OCI-LY7 (cell line): ENCODE results near the gene ANKS1B. TPM values are rescaled to one million over a fixed set of nuclear protein-coding genes. Genes with fewer than 3 reads are reported as not detected.

ENCODE experiments used
- BruUV-seq: library from RNA; stranded (reverse); fragments of 400-500 nt; replicated peaks from 2 replicates; lab custom pipeline; 2021; lab: Mats Ljungman, UMichigan
- CTCF ChIA-PET: fragments of 300-600 bp; sonication (Branson Sonifier 250); formaldehyde crosslinking; loops from one replicate; lab custom pipeline; 2022; ENCODE audit warnings: antibody characterized with exemption; ENCODE audit not compliant: unreplicated experiment; lab: Charles Lee
- POLR2A ChIA-PET: fragments of 300-600 bp; sonication (Branson Sonifier 250); formaldehyde crosslinking; loops from one replicate; lab custom pipeline; 2022; ENCODE audit warnings: antibody characterized with exemption; lab: Charles Lee
- DNase-seq: peaks from one replicate; pipeline ENCODE4 v3.0.0-alpha.2; 2015; ENCODE audit warnings: low spot score
- H2AFZ ChIP-seq: fragments of 200-600 bp; sonication (generic), shearing (Covaris generic); 2 replicates; pipeline ENCODE4 v1.6.1; 2014; ENCODE audit warnings: mild to moderate bottlenecking, antibody characterized with exemption, low read length, moderate library complexity
- H3K27ac ChIP-seq: fragments of 200-600 bp; sonication (generic); 2 replicates; pipeline ENCODE4 v1.5.1; 2014; ENCODE audit warnings: mixed run types, low read depth, mild to moderate bottlenecking, moderate library complexity, low read length, inconsistent platforms; ENCODE audit not compliant: poor library complexity, severe bottlenecking
- H3K36me3 ChIP-seq: fragments of 200-600 bp; sonication (generic); 2 replicates; pipeline ENCODE4 v1.6.1; 2014; ENCODE audit warnings: mild to moderate bottlenecking, antibody characterized with exemption, low read length, moderate library complexity, mixed read lengths; ENCODE audit not compliant: insufficient read depth
- H3K4me1 ChIP-seq: fragments of 200-600 bp; sonication (generic); 2 replicates; pipeline ENCODE4 v1.5.1; 2014; ENCODE audit warnings: mild to moderate bottlenecking, low read length; ENCODE audit not compliant: insufficient read depth, poor library complexity, severe bottlenecking
- H3K4me2 ChIP-seq: fragments of 200-600 bp; sonication (generic); 2 replicates; pipeline ENCODE4 v1.6.1; 2014; ENCODE audit warnings: mild to moderate bottlenecking, low read length
- H3K4me3 ChIP-seq: fragments of 200-600 bp; sonication (generic); 2 replicates; pipeline ENCODE4 v1.5.1; 2014; ENCODE audit warnings: mild to moderate bottlenecking, low read depth, low read length; ENCODE audit not compliant: poor library complexity, severe bottlenecking
- H3K79me2 ChIP-seq: fragments of 200-600 bp; sonication (generic); 2 replicates; pipeline ENCODE4 v1.6.1; 2016; ENCODE audit warnings: low read depth, mild to moderate bottlenecking, low read length, moderate library complexity, mixed read lengths; ENCODE audit not compliant: insufficient read depth
- H3K9me2 ChIP-seq: fragments of 200-600 bp; sonication (generic); 2 replicates; pipeline ENCODE4 v1.6.1; 2016; ENCODE audit warnings: mild to moderate bottlenecking, low read length, mixed read lengths; ENCODE audit not compliant: insufficient read depth
- H3K9me3 ChIP-seq: fragments of 200-600 bp; sonication (generic); 2 replicates; pipeline ENCODE4 v1.6.1; 2014; ENCODE audit warnings: mild to moderate bottlenecking, mixed run types, low read length, mixed read lengths
- H4K20me1 ChIP-seq: fragments of 200-600 bp; sonication (generic); 2 replicates; pipeline ENCODE4 v1.6.1; 2014; ENCODE audit warnings: mild to moderate bottlenecking, antibody characterized with exemption, low read length, moderate library complexity, mixed read lengths; ENCODE audit not compliant: insufficient read depth
- EZH2phosphoT487 ChIP-seq: fragments of 200-600 bp; sonication (generic); IDR thresholded peaks from 2 replicates; pipeline ENCODE4 v1.6.1; 2018; ENCODE audit warnings: low read depth, borderline replicate concordance, mild to moderate bottlenecking, mixed run types, antibody characterized with exemption, low read length, moderate library complexity, mixed read lengths
- intact Hi-C: fragments of 100-400 bp; cut with micrococcal nuclease; formaldehyde crosslinking; loops from one replicate; pipeline ENCODE4 v1.10.0; 2022; ENCODE audit not compliant: unreplicated experiment
- total RNA-seq, 2 experiments: library from RNA; depleted of rRNA in 1 of 2; stranded (reverse); fragments of >200 nt in 1 of 2; shearing (Covaris generic) in 1 of 2; gene quantifications; 2 replicates each; pipeline ENCODE4 v1.2.3, GENCODE V29; 2014 to 2022
- TF ChIP-seq, protein P1 (sequence below): fragments of 200-600 bp; sonication (generic); conservative IDR thresholded peaks from 2 replicates; pipeline ENCODE4 v1.5.1; 2014; ENCODE audit warnings: mild to moderate bottlenecking, antibody characterized with exemption, low read length, moderate library complexity, mixed read lengths

Gene ANKS1B
- total RNA-seq, 2 experiments from 2014 or later: 2.9 to 6.0 TPM

DNA sequence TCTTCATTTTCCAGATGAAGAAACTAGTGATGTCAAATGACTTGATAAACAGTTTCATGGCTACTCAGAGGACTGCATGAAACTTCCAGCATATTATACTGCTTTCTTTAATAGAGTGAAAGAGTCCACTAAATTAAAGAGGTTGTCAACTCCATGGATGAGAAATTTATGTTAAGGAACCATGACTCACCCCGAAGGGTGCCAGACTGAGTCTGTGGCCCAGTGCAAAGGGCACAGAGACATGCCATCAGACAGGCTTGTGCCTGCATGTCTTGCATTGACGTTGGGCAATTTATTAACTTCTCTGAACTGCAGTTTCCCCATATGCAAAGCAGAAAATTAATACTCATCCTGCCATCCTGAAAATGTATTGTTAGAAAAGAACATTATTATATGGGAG, 957.3 kb downstream of the ANKS1B start:
- no peak for DNase-seq
- H3K4me1 ChIP-seq: peaks cover 10% of the 10 kb centered on the region
- no peak overlapping the region for H3K27ac ChIP-seq
- ChIA-PET CTCF (no interaction called here), POLR2A (interaction anchor here (0.8 to 1.7 kb wide), 3 partner anchors 18 to 631 kb away, joined by 3 read pairs; no protein-coding TSS in a partner anchor)
- no peaks in the 10 kb centered on the region for H3K9me3 ChIP-seq
- H3K79me2 ChIP-seq: no peaks in the 10 kb centered on the region
- H3K9me2 ChIP-seq: no peaks in the 10 kb centered on the region
- H4K20me1 ChIP-seq: no peaks in the 10 kb centered on the region
- TF ChIP-seq, protein P1, sequence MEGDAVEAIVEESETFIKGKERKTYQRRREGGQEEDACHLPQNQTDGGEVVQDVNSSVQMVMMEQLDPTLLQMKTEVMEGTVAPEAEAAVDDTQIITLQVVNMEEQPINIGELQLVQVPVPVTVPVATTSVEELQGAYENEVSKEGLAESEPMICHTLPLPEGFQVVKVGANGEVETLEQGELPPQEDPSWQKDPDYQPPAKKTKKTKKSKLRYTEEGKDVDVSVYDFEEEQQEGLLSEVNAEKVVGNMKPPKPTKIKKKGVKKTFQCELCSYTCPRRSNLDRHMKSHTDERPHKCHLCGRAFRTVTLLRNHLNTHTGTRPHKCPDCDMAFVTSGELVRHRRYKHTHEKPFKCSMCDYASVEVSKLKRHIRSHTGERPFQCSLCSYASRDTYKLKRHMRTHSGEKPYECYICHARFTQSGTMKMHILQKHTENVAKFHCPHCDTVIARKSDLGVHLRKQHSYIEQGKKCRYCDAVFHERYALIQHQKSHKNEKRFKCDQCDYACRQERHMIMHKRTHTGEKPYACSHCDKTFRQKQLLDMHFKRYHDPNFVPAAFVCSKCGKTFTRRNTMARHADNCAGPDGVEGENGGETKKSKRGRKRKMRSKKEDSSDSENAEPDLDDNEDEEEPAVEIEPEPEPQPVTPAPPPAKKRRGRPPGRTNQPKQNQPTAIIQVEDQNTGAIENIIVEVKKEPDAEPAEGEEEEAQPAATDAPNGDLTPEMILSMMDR: no peak
- TF ChIP-seq EZH2phosphoT487: no peak
- BruUV-seq: no TSS peak
- H3K36me3 ChIP-seq: no peaks in the 10 kb centered on the region
- no peak overlapping the region for H3K4me3 ChIP-seq
- H2AFZ ChIP-seq: peak overlapping the region; percentile 34; the same call in 1 of the 2 replicates
- H3K4me2 ChIP-seq: no peak overlapping the region
- intact Hi-C loops: no loop called here

DNA sequence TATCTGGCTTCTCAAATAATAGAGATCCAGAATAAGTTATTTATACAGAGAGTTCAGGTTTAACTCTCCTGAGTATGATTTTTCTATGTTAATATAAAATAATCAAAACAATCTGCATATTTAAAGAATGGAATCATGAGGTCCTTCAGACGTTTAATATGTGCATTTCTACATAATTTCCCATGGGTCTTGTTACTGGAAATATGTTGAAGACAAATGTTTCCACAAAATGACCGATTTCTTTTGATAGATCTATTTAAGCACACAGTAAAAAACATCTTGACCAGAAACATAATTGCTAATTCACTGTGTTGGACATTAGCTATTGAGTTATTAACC, 957.7 kb downstream of the ANKS1B start:
- Histone ChIP-seq H3K4me3 (no peak overlapping the region), H3K27ac (no peak overlapping the region), H4K20me1 (no peaks in the 10 kb centered on the region), H3K4me2 (no peak overlapping the region), H2AFZ (peak overlapping the region; percentile 34; the same call in 1 of the 2 replicates), H3K9me2 (no peaks in the 10 kb centered on the region), H3K4me1 (peaks cover 10% of the 10 kb centered on the region), H3K79me2 (no peaks in the 10 kb centered on the region), H3K9me3 (no peaks in the 10 kb centered on the region), H3K36me3 (no peaks in the 10 kb centered on the region)
- DNase-seq: no peak
- BruUV-seq: no TSS peak
- no peak for TF ChIP-seq EZH2phosphoT487
- TF ChIP-seq, protein P1: no peak
- intact Hi-C loops: no loop called here
- ChIA-PET POLR2A (interaction anchor here (1.7 to 2.3 kb wide), 2 partner anchors 13 to 17 kb away, joined by 3 to 6 read pairs; no protein-coding TSS in a partner anchor), CTCF (no interaction called here)

DNA sequence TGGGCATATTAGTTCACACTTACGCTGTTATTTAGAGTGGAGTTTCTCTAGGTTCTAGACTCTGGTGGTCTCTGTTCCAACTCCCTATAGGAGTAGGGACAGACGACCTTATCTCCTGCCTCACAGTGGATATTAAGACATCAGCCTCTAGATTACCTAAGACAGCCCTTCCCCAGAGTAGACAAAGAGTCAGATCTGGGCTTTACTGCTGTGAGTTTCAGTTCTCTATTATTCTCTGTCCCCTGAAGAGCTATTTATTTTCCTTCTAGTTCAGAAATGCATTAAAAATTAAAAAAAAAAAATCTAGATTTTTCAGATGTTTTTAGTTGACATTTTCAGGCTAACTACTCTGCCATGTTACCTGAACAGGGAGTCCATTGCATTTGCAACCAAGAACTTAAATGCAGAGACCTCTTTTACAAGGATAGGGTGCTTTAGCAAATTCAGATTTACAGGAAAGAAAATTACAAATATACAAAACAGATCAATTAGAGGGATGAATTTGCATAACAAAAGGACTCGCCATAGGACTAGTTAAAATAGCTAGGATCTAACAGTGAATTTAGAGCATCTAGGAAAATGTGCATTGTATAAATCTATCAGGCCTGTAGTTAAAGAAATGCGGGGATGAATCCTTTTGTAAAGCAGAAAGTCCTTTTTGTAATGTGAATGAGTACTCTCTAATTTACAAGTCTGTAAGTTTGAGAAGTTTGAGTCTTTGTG, 958.2 kb downstream of the ANKS1B start:
- Histone ChIP-seq H3K79me2 (no peaks in the 10 kb centered on the region), H3K9me2 (no peaks in the 10 kb centered on the region), H3K27ac (no peak overlapping the region), H3K36me3 (no peaks in the 10 kb centered on the region), H4K20me1 (no peaks in the 10 kb centered on the region), H3K4me3 (no peak overlapping the region), H2AFZ (peak overlapping the region; percentile 34; the same call in 1 of the 2 replicates), H3K4me2 (peak overlapping the region; percentile 22), H3K4me1 (peaks cover 10% of the 10 kb centered on the region), H3K9me3 (no peaks in the 10 kb centered on the region)
- DNase-seq: peak; percentile 52
- POLR2A ChIA-PET: interaction anchor here (0.6 to 2.3 kb wide), 3 partner anchors 12 to 569 kb away, joined by 3 to 6 read pairs (median 6); no protein-coding TSS in a partner anchor
- no TSS peak for BruUV-seq
- intact Hi-C loops: no loop called here
- TF ChIP-seq, protein P1: no peak
- TF ChIP-seq EZH2phosphoT487: no peak
- CTCF ChIA-PET: no interaction called here
